PC-3 (cell line): ENCODE measurements around the gene DPYSL4.

Source experiments
- CTCF ChIP-seq: fragments of 300-600 bp; sonication (generic); conservative IDR thresholded peaks from 2 replicates; pipeline ENCODE4 v1.5.1; 2017; ENCODE audit warnings: antibody characterized with exemption, low read depth, mild to moderate bottlenecking, low read length
- EZH2 ChIP-seq: fragments of 300-600 bp; sonication (generic); IDR thresholded peaks from one replicate; pipeline ENCODE4 v1.6.1; 2017; ENCODE audit warnings: antibody characterized with exemption, mild to moderate bottlenecking, low read length; ENCODE audit not compliant: unreplicated experiment

DNA sequence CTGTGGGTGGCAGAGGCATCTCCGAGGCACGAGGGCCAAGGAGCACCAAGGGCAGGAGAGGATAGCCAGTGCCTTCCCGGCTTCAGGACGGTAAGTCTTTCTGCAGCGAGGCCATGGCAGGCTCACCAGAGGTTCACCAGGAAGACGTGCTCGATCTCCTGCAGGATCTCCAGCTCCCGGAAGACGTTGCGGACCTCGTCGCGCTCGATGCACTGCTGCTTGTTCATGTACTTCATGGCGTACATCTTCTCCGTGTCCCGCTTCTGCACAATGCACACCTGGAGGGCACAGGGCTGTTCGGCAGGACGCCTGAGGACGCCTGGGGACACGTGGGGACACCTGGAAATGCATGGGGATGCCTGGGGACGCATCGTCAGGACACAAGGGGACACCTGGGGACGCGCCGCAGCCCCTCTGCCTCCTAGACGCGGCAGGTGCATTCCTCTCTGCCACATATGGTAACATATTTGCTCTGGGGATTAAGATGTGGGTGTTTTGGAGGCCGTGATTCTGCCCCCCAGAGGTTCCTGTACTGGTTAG lies 41.2 kb downstream of the DPYSL4 start:
- TF ChIP-seq CTCF (no peak), EZH2 (no peak)
